MM.1S (cell line): ENCODE measurements around the gene TRIM7.

ENCODE experiments used
- CTCF ChIP-seq: fragments of 300-600 bp; sonication (generic); IDR thresholded peaks from 2 replicates; pipeline ENCODE4 v1.5.1; 2016; ENCODE audit warnings: antibody characterized with exemption, low read length, mixed read lengths
- EZH2 ChIP-seq: fragments of 300-600 bp; sonication (generic); optimal IDR thresholded peaks from 2 replicates; pipeline ENCODE3; 2017; ENCODE audit warnings: low read depth, mild to moderate bottlenecking, antibody characterized with exemption, low read length, mixed read lengths

- TF ChIP-seq CTCF (0 out of 2 replicates have a peak, but pooled peaks have one; percentile 12), EZH2 (no peak)
Observed at GRCh38 chr5:181223058-181223728, 18.2 kb upstream of the TRIM7 start, which contains the start of gene TRIM41.
